DMS53 treated with DMSO at 0.1 percent for 48 hours (cell line): ENCODE results near the gene RRBP1.

Source experiments
- DNase-seq: peaks from one replicate; lab custom pipeline; 2025; ENCODE audit not compliant: unreplicated experiment; lab: John Stamatoyannopoulos, UW

RRBP1 gene

GRCh38 chr20:17681726-17682102 lies 328 bp downstream of the RRBP1 start:
- DNase-seq = no peak

- DNase-seq = peak; percentile 39
Observed at GRCh38 chr20:17680836-17681725, 961 bp downstream of the RRBP1 start.

DNA sequence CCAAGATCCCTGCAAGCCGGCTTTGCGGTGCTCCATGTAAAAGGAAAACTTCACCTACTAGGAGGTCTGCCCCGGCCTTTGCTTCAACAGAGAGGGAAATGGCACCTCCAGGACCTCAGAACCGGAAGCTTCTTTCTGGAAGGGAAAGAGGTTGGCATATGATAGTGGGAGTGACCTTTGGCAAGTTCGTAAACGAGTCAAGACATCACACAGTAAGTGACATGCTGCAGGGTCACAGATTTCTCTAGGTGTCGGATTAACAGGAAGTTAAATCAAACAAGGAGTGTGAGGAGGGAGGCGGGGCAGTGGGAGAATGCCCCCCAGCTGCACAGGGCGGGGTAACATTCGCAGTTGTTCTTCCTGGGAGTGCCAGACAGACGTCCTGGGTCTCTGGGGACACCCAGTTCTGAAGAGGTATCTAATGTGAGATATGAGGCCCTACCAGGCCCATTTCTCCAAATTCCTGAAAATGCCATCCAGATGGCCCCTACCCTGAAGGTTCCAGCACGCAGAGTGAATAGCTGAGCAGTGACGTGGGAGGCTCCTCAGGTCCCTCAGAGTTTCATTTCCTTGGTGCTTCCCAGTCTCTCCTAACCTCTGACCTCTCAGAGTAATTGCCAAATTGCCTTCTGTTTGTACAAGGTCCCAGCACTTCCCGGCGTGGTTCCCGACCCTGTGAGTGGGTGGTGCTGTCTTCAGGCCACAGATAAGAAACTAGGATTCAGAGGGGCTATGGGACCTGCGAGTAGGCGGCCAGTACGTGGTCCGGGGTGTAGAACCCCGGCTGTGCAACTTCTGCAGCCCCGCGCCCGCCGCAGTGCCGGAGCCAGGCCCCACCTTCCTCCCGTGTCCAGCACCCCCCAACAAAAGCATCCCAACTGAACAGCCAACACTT lies 1.9 kb downstream of the RRBP1 start:
- DNase-seq = no peak

- no peak for DNase-seq
Observed at GRCh38 chr20:17678886-17679285, 3.2 kb downstream of the RRBP1 start.

DNA sequence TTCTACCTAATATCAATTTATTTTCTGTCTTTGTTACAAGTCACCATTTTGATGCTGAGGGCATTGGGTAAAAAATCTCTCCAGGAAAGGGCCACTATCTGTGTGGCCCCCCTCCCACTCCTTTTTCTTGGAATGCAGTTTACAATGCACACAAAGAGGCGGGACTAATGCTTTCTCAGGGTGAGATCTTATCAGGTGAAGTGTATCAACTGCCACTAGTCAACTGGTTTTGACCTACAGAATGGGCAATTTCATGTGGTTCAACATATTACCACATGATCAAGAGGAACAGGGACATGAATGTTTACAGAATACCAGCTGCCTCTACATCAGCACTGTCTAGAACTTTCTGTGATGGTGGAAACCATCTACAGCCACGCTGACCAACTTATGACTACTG lies 3.7 kb downstream of the RRBP1 start:
- no peak for DNase-seq

DNA sequence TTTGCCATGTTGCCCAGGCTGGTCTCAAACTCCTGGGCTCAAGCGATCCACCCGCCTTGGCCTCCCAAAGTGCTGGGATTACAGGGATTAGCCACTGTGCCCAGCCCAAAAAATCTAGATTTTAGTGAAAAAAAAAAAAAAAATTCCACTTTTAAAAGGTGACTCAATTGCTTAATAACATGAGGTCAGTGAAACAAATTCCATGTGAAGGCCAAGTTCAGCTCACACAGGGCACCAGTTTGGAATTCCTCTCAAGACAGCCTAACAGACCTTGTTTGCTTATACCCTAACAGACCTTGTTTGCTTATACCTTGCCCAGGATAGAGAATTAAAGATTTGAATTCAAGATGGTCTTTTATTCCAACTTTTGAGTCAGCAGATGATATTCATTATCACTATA lies 5.1 kb downstream of the RRBP1 start:
- no peak for DNase-seq

- DNase-seq = no peak
Observed at GRCh38 chr20:17676378-17676759, 5.7 kb downstream of the RRBP1 start.

- no peak for DNase-seq
Observed at GRCh38 chr20:17675519-17676377, 6.3 kb downstream of the RRBP1 start.

DNA sequence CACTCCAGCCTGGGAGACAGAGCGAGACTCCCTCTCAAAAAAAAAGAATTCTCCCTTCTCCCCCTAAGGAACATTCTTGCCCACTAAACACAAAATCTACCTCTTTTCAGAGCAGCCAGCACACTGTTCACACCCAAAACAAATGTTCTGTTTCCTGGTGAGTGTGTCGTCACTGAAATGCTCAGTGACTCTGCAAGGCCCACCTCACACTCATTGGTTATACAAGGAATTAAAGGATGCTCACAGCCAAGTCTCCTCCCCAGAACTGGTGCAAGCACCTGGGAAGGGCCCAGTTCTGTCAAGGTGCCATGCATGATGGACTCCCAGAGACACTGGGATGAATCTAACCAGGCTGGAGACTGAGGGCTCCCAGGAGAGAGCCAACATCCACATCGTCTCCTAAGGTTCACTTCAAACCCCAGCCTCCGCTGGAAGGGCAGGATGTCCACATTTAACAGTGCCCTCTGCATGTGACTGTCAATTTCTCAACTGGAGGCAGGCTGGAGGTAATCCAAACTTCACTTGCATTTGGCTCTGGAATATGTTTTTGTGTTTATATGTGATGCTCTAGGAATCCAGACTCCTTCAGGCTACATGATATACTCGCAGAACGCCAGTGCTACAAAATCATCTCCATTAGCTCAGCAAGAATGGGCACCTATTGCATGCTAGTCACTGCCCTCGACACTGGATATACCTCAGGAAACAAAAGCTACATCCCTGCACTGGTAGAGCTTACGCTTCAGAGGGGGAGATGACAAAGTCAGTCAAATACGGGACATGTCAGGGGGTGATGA lies 7.1 kb downstream of the RRBP1 start:
- no peak for DNase-seq

DNA sequence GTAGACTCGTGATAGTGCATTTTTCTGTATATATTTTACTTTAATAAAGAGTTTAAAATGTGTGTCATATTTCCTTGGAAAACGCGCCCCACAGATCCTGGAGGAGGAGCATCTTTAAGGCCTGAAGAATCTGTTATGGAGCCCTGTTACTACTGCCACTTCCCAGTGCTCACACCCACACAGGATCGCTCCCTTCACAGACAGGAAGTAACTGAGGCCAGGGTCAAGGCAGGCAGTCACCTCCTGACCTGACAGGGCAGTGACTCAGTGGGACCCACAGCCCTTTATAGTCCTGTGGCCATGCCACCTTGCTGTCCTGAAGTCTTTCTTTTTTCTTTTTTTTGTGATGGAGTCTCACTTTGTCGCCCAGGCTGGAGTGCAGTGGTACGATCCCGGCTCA lies 9.0 kb downstream of the RRBP1 start:
- DNase-seq = no peak

DNA sequence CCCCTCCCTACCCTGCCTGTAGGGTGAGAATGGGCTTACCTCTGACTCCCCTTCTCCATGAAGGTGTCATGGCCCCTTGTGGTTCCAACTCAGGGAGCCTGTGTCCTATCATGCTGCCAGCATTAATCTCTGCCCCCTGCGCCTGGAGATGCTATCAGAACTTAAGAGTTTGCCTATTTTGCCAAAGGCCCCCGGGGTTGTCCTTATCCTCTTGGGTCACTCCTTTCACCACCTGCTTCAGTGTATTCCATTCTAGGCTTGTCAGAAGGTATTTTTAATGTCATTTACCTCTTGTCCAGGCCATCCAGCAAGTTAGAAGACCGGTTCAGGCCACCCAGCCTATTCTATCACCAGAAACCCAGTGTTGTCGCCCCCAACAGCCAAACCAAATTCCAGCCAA lies 10.5 kb downstream of the RRBP1 start:
- no peak for DNase-seq

- no peak for DNase-seq
Observed at GRCh38 chr20:17671011-17671410, 11.0 kb downstream of the RRBP1 start.

DNA sequence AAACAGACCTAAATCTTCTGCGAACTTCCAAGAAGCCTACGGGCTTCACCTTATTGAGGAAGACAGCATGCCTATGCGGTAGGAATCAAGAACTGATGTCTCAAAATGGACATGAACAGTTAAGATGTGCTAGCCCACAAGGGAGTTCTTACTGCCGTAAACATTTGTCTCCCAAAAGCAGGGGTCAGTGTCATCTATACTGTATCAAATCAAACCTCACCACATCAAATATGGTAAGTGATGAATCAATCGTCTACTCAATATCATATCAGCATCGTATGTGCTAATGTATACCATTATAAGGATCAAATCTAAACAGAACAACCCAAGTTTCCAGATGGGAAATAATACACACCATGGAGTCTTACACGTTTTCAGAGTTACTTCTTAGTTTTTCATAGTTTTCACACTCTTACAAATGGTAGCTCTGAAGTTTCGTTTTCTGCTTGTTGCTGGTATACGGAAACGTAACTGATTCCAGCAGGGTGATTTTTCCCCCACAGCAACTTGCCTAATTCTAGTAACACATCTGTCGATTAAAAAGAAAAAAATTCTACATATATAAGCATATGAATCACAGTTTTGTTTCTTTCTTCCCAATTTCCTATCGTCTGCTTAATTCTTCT lies 12.6 kb downstream of the RRBP1 start:
- DNase-seq = no peak

GRCh38 chr20:17668432-17668831 lies 13.6 kb downstream of the RRBP1 start:
- no peak for DNase-seq

DNA sequence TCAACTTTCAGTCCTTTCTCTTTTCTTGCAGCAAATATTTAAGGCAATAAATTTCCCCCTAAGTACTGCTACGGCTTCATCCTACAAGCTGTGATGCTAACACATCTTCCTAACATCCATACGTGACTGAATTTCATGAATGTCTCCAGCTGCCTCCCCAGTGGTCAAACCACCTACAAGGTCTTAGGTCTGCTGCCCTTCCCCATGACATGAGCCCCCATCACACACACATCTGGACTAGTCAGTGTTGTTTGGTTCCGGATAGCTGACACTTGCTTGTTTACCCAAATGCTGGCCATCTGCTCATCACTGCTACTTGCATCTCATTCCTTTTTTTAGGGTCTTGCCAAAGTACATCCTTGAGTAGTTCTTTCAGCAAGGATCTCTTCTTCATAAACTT lies 14.6 kb downstream of the RRBP1 start:
- no peak for DNase-seq

DNA sequence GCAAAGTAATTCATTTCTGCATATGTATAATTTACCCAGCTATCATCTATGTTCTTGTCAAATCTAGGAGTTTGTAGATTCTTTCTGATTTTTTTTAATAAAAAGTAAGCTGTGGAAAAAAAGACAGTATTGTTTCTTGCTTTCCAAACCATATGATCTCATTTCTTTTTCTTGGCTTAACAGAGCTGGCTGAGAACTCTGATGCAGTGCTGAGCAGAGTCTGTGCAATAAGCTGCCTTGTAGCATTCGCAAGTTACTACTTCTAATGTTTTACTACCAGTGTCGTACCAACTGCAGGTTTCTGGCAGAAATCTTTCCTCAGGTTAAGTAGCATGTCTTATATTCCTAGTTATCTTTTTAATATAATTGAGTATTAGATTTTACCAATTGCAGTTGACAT lies 15.6 kb downstream of the RRBP1 start:
- DNase-seq = no peak

DNA sequence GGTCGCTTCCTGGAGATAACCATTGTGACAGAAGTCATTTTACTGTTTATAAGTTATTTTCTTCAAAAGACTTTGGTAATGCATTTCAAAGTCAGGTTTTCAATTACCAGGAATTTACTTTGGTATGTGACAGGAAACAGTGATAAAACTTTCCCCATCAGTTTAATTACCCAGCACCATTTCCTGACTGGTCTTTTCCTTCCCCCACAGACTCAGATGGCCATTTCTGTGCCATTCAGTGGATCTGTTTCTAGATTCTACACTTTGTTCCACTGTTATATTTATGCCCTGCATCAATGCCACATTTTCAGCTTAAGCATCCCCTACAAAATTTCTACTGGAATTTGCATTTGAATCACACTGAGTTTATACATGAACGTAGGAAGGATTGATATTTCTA lies 16.3 kb downstream of the RRBP1 start:
- no peak for DNase-seq

- no peak for DNase-seq
Observed at GRCh38 chr20:17664025-17664633, 17.9 kb downstream of the RRBP1 start.

GRCh38 chr20:17663486-17663885 lies 18.6 kb downstream of the RRBP1 start:
- DNase-seq = no peak

- DNase-seq = no peak
Observed at GRCh38 chr20:17663040-17663399, 19.0 kb downstream of the RRBP1 start.
